Ishikawa (cell line): ENCODE results near the gene IL1A.

ENCODE experiments used
- NFIC ChIP-seq: IDR thresholded peaks from 2 replicates; pipeline ENCODE4 v1.6.1; 2012
- RAD21 ChIP-seq: IDR thresholded peaks from 2 replicates; pipeline ENCODE4 v1.6.1; 2012; ENCODE audit warnings: low read depth
- YY1 ChIP-seq: IDR thresholded peaks from 2 replicates; pipeline ENCODE4 v1.6.1; 2012; ENCODE audit warnings: low read depth

DNA sequence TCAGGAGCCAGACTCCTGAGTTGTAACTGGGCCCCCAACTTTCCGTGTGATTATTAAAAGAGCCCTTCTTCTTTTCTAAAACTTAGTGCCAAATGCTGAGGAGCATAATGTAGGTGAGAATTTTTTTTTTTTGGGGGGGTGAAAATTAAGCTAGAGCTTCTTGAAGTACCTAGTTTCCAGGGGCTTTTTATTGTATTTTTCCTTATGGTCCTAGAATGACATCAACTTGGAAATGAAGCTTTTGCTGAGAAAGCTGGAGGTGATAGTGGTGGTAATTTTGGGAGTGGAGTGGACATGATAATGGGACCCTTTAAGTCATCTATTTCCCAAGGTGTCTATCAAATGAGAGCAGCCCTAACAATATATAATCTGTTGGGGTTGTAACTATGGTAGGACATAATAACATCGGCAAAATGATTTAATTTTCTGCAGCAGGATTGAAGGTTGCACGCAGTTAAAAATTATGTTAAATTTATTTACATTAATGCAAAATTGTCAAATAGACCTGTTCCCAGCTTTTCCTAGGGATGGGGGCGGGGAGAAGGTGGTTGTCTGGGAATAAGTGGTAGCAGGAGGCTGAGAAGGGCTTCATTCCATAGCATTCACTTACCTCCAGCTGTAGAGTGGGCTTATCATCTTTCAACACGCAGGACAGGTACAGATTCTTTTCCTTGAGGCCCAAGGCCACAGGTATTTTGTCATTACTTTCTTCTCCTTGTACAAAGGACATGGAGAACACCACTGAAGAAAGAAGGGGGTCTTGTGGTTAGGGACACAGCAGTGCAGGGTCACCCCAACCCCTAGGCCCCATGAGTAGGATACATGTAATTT, 46.6 kb upstream of the IL1A start:
- TF ChIP-seq YY1 = no peak
- TF ChIP-seq NFIC = no peak
- TF ChIP-seq RAD21 = no peak
